H1 (cell line): ENCODE measurements around the gene ETV5. TPM values are rescaled to one million over a fixed set of nuclear protein-coding genes. Genes with fewer than 3 reads are reported as not detected.

Experiments used
- CTCF ChIA-PET: fragments of 300-600 bp; sonication (Branson Sonifier 250); formaldehyde crosslinking; loops from one replicate; lab custom pipeline; 2021; ENCODE audit not compliant: partially characterized antibody; lab: Charles Lee
- POLR2A ChIA-PET: fragments of 300-600 bp; sonication (Branson Sonifier 250); formaldehyde crosslinking; loops from one replicate; lab custom pipeline; 2021; ENCODE audit warnings: inconsistent platforms; ENCODE audit not compliant: partially characterized antibody; lab: Charles Lee
- DNase-seq, 2 experiments: peaks; one replicate each; pipeline versions ENCODE4 v3.0.0 to v3.0.0-alpha.2; 2010 to 2022; ENCODE audit warnings: low spot score in 2 of 2, low read depth in 1 of 2, mixed read lengths in 1 of 2
- FAIRE-seq: peaks from 2 replicates; lab custom pipeline; 2011; peaks lifted over from hg19 to GRCh38; lab: Jason Lieb, UNC
- H2AFZ ChIP-seq: 2 replicates; pipeline ENCODE4 v1.8.1; 2012; ENCODE audit warnings: low read length, inconsistent platforms
- H2AK5ac ChIP-seq: 2 replicates; pipeline ENCODE4 v1.6.1; 2013; ENCODE audit warnings: low read depth, low read length
- H2BK120ac ChIP-seq: replicated peaks from 2 replicates; pipeline ENCODE3; 2013; ENCODE audit warnings: low read depth, low read length, inconsistent platforms
- H2BK12ac ChIP-seq: 2 replicates; pipeline ENCODE4 v1.6.1; 2013; ENCODE audit warnings: low read depth, low read length
- H2BK15ac ChIP-seq: 2 replicates; pipeline ENCODE4 v1.6.1; 2013; ENCODE audit warnings: low read length
- H2BK20ac ChIP-seq: 2 replicates; pipeline ENCODE4 v1.6.1; 2013; ENCODE audit warnings: low read length
- H2BK5ac ChIP-seq: 2 replicates; pipeline ENCODE4 v1.6.1; 2013; ENCODE audit warnings: low read depth, low read length
- H3K14ac ChIP-seq: 2 replicates; pipeline ENCODE4 v1.6.1; 2013; ENCODE audit warnings: inconsistent platforms; ENCODE audit not compliant: insufficient read length
- H3K18ac ChIP-seq: 2 replicates; pipeline ENCODE4 v1.6.1; 2013; ENCODE audit warnings: low read length; ENCODE audit errors: extremely low read depth
- H3K23ac ChIP-seq: 2 replicates; pipeline ENCODE4 v1.6.1; 2013; ENCODE audit warnings: inconsistent platforms; ENCODE audit not compliant: insufficient read length
- H3K23me2 ChIP-seq: 2 replicates; pipeline ENCODE4 v1.6.1; 2013; ENCODE audit warnings: low read depth, low read length
- H3K27ac ChIP-seq: 2 replicates; pipeline ENCODE4 v1.6.1; 2011; ENCODE audit warnings: low read depth, low read length, inconsistent platforms
- H3K27me3 ChIP-seq, 4 experiments: replicated peaks in 1 of 4; 1 replicate in 1 of 4; 2 replicates in 3 of 4; pipeline versions ENCODE4 v1.6.1 to v1.8.1; 2011 to 2013; ENCODE audit warnings: low read length in 3 of 4, mild to moderate bottlenecking in 3 of 4, inconsistent platforms in 2 of 4, mixed read lengths in 2 of 4, moderate library complexity in 1 of 4; ENCODE audit not compliant: control insufficient read depth in 3 of 4, insufficient read depth in 3 of 4; ENCODE audit errors: extremely low read depth in 1 of 4
- H3K36me3 ChIP-seq, 4 experiments: 2 replicates each; pipeline versions ENCODE4 v1.6.1 to v1.8.1; 2011 to 2013; ENCODE audit warnings: mild to moderate bottlenecking in 4 of 4, low read length in 3 of 4, moderate library complexity in 2 of 4, control low read depth in 1 of 4, inconsistent platforms in 1 of 4; ENCODE audit not compliant: insufficient read depth in 4 of 4, control insufficient read depth in 2 of 4
- H3K4ac ChIP-seq: replicated peaks from 2 replicates; pipeline ENCODE3; 2013; ENCODE audit warnings: low read length, low read depth, mixed read lengths, inconsistent platforms; ENCODE audit not compliant: insufficient read length
- H3K4me1 ChIP-seq, 4 experiments: replicated peaks in 1 of 4; 1 replicate in 1 of 4; 2 replicates in 3 of 4; pipeline versions ENCODE4 v1.6.1 to v1.8.1; 2011 to 2013; ENCODE audit warnings: low read length in 3 of 4, inconsistent platforms in 2 of 4, mixed read lengths in 1 of 4; ENCODE audit not compliant: insufficient read depth in 4 of 4, control insufficient read depth in 3 of 4
- H3K4me2 ChIP-seq, 2 experiments: 2 replicates each; pipeline versions ENCODE4 v1.6.1 to v1.8.1; 2011 to 2013; ENCODE audit warnings: low read depth in 2 of 2, low read length in 2 of 2, control low read depth in 1 of 2, inconsistent platforms in 1 of 2, mild to moderate bottlenecking in 1 of 2; ENCODE audit not compliant: insufficient read depth in 1 of 2
- H3K4me3 ChIP-seq, 4 experiments: fragments of 200-600, 300-600 bp in 1 of 4; sonication (generic), shearing (Covaris generic), sonication (Bioruptor Twin) in 1 of 4; 2 replicates each; pipeline versions ENCODE4 v1.5.1 to v1.8.1; 2011 to 2016; ENCODE audit warnings: low read length in 4 of 4, low read depth in 3 of 4, control low read depth in 2 of 4, inconsistent platforms in 2 of 4, mild to moderate bottlenecking in 2 of 4, mixed read lengths in 1 of 4, moderate library complexity in 1 of 4; ENCODE audit not compliant: insufficient read depth in 2 of 4; ENCODE audit errors: extremely low read depth in 1 of 4
- H3K56ac ChIP-seq: replicated peaks from 2 replicates; pipeline ENCODE3; 2013; ENCODE audit warnings: low read depth, mild to moderate bottlenecking, mixed read lengths, low read length, inconsistent platforms; ENCODE audit not compliant: insufficient read length
- H3K79me1 ChIP-seq: 2 replicates; pipeline ENCODE4 v1.6.1; 2013; ENCODE audit warnings: low read depth, low read length, control low read depth
- H3K79me2 ChIP-seq, 2 experiments: 2 replicates each; pipeline versions ENCODE4 v1.6.1 to v1.8.1; 2012 to 2013; ENCODE audit warnings: low read length in 2 of 2, mild to moderate bottlenecking in 2 of 2, inconsistent platforms in 1 of 2; ENCODE audit not compliant: insufficient read depth in 2 of 2, control insufficient read depth in 1 of 2
- H3K9ac ChIP-seq, 4 experiments: replicated peaks in 1 of 4; 1 replicate in 1 of 4; 2 replicates in 3 of 4; pipeline versions ENCODE4 v1.6.1 to v1.8.1; 2011 to 2013; ENCODE audit warnings: low read depth in 3 of 4, low read length in 3 of 4, control low read depth in 2 of 4, mild to moderate bottlenecking in 2 of 4, moderate library complexity in 2 of 4, inconsistent platforms in 1 of 4; ENCODE audit errors: extremely low read depth in 1 of 4
- H3K9me3 ChIP-seq, 2 experiments: 2 replicates each; pipeline versions ENCODE4 v1.6.1 to v1.8.1; 2012 to 2013; ENCODE audit warnings: mild to moderate bottlenecking in 2 of 2, moderate library complexity in 2 of 2, control low read depth in 1 of 2, inconsistent platforms in 1 of 2, low read depth in 1 of 2, low read length in 1 of 2, mixed read lengths in 1 of 2; ENCODE audit not compliant: insufficient read depth in 2 of 2
- H4K20me1 ChIP-seq, 2 experiments: replicated peaks in 1 of 2; 2 replicates each; pipeline versions ENCODE3 to v1.8.1; 2011 to 2013; ENCODE audit warnings: inconsistent platforms in 2 of 2, low read length in 2 of 2, mild to moderate bottlenecking in 1 of 2; ENCODE audit not compliant: insufficient read depth in 2 of 2, control insufficient read depth in 1 of 2
- H4K5ac ChIP-seq: 2 replicates; pipeline ENCODE4 v1.6.1; 2013; ENCODE audit warnings: low read length, low read depth, mixed read lengths, inconsistent platforms; ENCODE audit not compliant: insufficient read length
- H4K8ac ChIP-seq: 2 replicates; pipeline ENCODE4 v1.8.0; 2013; ENCODE audit warnings: mild to moderate bottlenecking, moderate library complexity, low read length, inconsistent platforms; ENCODE audit not compliant: insufficient read depth; ENCODE audit errors: extremely low read depth
- H4K91ac ChIP-seq: replicated peaks from 2 replicates; pipeline ENCODE3; 2013; ENCODE audit warnings: low read length, mixed read lengths, inconsistent platforms; ENCODE audit not compliant: insufficient read length
- ASH2L ChIP-seq: fragments of 200-600, 300-600 bp; sonication (generic); IDR thresholded peaks from one replicate; pipeline ENCODE4 v1.7.1; 2017; ENCODE audit warnings: low read length
- CHD2 ChIP-seq: IDR thresholded peaks from 2 replicates; pipeline ENCODE4 v1.6.1; 2012; ENCODE audit warnings: low read length, improper control_type of control experiment
- HDAC2 ChIP-seq, 2 experiments: fragments of 300-600 bp in 1 of 2; sonication (generic) in 1 of 2; IDR thresholded peaks; 2 replicates each; pipeline ENCODE4 v1.6.1; 2011 to 2012; ENCODE audit warnings: low read depth in 2 of 2, low read length in 2 of 2, mild to moderate bottlenecking in 2 of 2, moderate library complexity in 2 of 2, borderline replicate concordance in 1 of 2, inconsistent platforms in 1 of 2
- KDM4A ChIP-seq: IDR thresholded peaks from one replicate; pipeline ENCODE4 v1.7.1; 2012; ENCODE audit warnings: low read depth, mild to moderate bottlenecking, moderate library complexity, low read length, inconsistent platforms; ENCODE audit not compliant: severe bottlenecking
- WGBS, 2 experiments: shearing (Covaris generic) in 1 of 2; methylation state at CpG; one replicate each; pipeline versions ENCODE4 v1.1.6 to v1.1.7; 2013 to 2015; ENCODE audit warnings: low lambda C conversion rate in 2 of 2, mixed read lengths in 2 of 2, inconsistent platforms in 1 of 2, low coverage in 1 of 2, missing lambda C conversion rate in 1 of 2; ENCODE audit not compliant: insufficient replicate concordance in 2 of 2, insufficient coverage in 1 of 2, insufficient read length in 1 of 2; ENCODE audit errors: extremely low coverage in 1 of 2, missing lambda C conversion rate in 1 of 2; 5-methylcytosine and 5-hydroxymethylcytosine counted together
- polyA plus RNA-seq, 7 experiments: library from polyadenylated mRNA; depleted of rRNA in 3 of 7; stranded (reverse) in 5 of 7; unstranded in 2 of 7; fragments of >200 nt in 5 of 7; fragments of 200-250 nt in 2 of 7; gene quantifications; 1 replicate in 5 of 7; 2 replicates in 1 of 7; 4 replicates in 1 of 7; pipeline versions ENCODE4 v1.2.1 to v1.2.3, GENCODE V29; 2011 to 2013; ENCODE audit warnings: missing spikeins in 2 of 7, mixed read lengths in 2 of 7
- total RNA-seq: library from RNA; stranded (reverse); fragmentation: NEBNext Ultra II Directional; extraction: Animal tissue kit (Norgen Biotek cat#: 25700); gene quantifications from 2 replicates; pipeline ENCODE4 v1.2.1, GENCODE V29; 2021
- TF ChIP-seq, protein P1 (sequence below): IDR thresholded peaks from 2 replicates; pipeline ENCODE4 v1.6.1; 2012; ENCODE audit warnings: inconsistent platforms
- TF ChIP-seq, protein P2 (sequence below): IDR thresholded peaks from 2 replicates; pipeline ENCODE4 v1.6.1; 2011; ENCODE audit warnings: low read length, improper control_type of control experiment

Gene ETV5
- total and polyA plus RNA-seq, 2 of the 8 experiments (the other 6 are each of a cell fraction or from before 2014, with no cell fraction given): 13.1 to 36.9 TPM

DNA sequence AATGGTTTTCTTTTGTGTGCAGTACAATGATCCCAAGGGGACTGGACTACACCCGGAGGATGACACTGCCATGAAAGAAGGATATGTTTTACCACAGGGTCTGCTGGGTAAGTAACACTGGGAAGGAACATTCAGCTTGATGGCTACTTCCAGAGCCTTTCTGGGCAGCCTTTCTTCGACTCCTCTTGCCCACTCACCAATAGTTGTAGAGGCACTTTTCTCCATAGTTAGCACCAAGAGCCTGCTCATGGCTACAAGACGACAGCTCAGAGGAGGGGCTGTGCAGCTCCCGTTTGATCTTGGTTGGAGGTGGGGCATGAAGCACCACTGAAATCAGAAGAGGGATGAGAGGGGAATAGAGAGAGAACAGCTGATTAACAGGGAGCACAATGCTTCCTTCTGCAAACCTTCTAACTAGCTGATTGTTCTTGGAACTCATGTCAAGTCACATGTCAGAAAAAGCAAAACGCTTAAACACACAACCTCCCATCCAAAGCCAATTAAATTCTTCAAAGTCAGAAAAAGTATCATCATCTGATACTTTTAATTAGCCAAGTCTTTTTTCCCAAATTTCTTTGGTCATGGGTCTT, 27.9 kb downstream of the ETV5 start:
- H4K8ac ChIP-seq: no peak overlapping the region
- no peak overlapping the region for H2BK120ac ChIP-seq
- FAIRE-seq (no peak), DNase-seq (no peak)
- no peak overlapping the region for H3K18ac ChIP-seq
- no peak overlapping the region for H3K14ac ChIP-seq
- POLR2A ChIA-PET: interaction anchor here (0.8 to 3.6 kb wide), 8 partner anchors 11 to 703 kb away, joined by 3 to 15 read pairs (median 4); partner anchors contain the start of genes EIF4A2 and ETV5
- H3K4me3 ChIP-seq: no peak overlapping the region
- H2AK5ac ChIP-seq: no peak overlapping the region
- H3K4ac ChIP-seq: no peak overlapping the region
- no peak overlapping the region for H3K56ac ChIP-seq
- H4K20me1 ChIP-seq: no peaks in the 10 kb centered on the region
- no peak overlapping the region for H3K27ac ChIP-seq
- H3K9me3 ChIP-seq: no peaks in the 10 kb centered on the region
- no peaks in the 10 kb centered on the region for H3K23me2 ChIP-seq
- no peaks in the 10 kb centered on the region for H3K79me2 ChIP-seq
- H2BK12ac ChIP-seq: 0 out of 2 replicates have a peak overlapping the region, but pooled peaks have one; percentile 3
- CTCF ChIA-PET: interaction anchor here (0.7 to 1.9 kb wide), 8 partner anchors 10 to 196 kb away, joined by 3 to 6 read pairs (median 3); no protein-coding TSS in a partner anchor
- no peak overlapping the region for H3K9ac ChIP-seq
- H3K4me1 ChIP-seq: peaks cover 4 to 16% (median 16%) of the 10 kb centered on the region in 4 experiments; a peak in 6 of 7 replicates
- no peak overlapping the region for H4K5ac ChIP-seq
- TF ChIP-seq, protein P1, sequence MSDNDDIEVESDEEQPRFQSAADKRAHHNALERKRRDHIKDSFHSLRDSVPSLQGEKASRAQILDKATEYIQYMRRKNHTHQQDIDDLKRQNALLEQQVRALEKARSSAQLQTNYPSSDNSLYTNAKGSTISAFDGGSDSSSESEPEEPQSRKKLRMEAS: no peak
- TF ChIP-seq CHD2: no peak
- TF ChIP-seq HDAC2 (IDR thresholded peaks at IDR 0.05; ENCODE audit: borderline replicate concordance in 1 of 2, low read depth in 2 of 2, low read length in 2 of 2): no peak
- no peak for TF ChIP-seq KDM4A
- TF ChIP-seq, protein P2, sequence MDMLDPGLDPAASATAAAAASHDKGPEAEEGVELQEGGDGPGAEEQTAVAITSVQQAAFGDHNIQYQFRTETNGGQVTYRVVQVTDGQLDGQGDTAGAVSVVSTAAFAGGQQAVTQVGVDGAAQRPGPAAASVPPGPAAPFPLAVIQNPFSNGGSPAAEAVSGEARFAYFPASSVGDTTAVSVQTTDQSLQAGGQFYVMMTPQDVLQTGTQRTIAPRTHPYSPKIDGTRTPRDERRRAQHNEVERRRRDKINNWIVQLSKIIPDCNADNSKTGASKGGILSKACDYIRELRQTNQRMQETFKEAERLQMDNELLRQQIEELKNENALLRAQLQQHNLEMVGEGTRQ: no peak
- no peak for TF ChIP-seq ASH2L
- no peaks in the 10 kb centered on the region for H3K79me1 ChIP-seq
- H3K4me2 ChIP-seq: peak overlapping the region in 1 of 2 experiments; percentile 40; a peak in 1 of 4 replicates
- 63% methylated on average over 5 of the region's 5 CpGs; no CpG with 5 or more reads in 1 of the 2 experiments for WGBS, 2 experiments
- H3K36me3 ChIP-seq: peaks cover 0 to 5% (median 0%) of the 10 kb centered on the region in 4 experiments; a peak in 3 of 8 replicates
- no peak overlapping the region for H2BK15ac ChIP-seq
- H3K23ac ChIP-seq: no peak overlapping the region
- peak overlapping the region; percentile 4 for H4K91ac ChIP-seq
- no peak overlapping the region for H2BK5ac ChIP-seq
- H2AFZ ChIP-seq: no peak overlapping the region
- no peak overlapping the region; the same call in 1 of the 2 replicates for H2BK20ac ChIP-seq
- H3K27me3 ChIP-seq: no peaks in the 10 kb centered on the region
